DMS153 treated with DMSO at 0.1 percent for 48 hours (cell line): ENCODE results near the gene LGALSL.

Experiments
- DNase-seq: peaks from one replicate; lab custom pipeline; 2025; ENCODE audit not compliant: unreplicated experiment; lab: John Stamatoyannopoulos, UW

The LGALSL gene

DNA sequence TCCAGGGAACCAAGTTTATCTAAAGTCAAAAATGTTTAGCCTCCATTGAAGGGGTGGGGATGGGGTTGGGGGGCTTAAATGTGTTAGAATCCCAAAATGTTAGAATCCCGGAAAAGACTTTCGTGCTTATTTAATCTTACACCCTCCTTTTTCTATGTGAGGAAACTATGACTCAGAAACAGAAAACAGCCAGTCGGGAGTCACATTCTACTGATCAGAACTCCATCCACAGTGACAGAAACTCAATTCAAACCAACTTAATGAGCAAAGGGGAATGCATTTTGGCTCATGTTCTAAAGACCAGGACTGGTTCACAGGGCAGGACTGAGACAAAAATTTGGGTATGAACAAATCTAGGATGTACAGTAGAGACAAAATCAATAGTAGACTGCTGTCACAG is 38.3 kb downstream of the LGALSL start:
- no peak for DNase-seq

DNA sequence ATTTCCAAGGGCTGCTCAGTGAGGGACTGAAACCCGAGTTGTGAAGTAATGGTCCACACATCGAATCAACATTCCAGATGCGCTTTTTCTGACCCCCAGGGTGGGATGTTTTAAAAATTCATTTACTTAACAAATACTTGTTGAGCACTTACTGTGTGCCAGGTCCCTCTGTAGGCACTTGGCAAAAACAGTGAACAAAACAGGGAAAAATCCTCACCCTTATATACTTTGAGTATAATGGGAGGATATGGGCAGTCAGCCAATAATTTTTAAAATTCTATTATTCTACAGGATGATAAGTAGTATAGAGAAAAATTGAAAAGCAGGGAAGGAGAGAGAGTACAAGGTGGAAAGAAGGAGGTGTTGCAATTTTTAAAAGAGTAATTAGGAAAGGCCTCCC is 38.9 kb downstream of the LGALSL start:
- DNase-seq, result no peak

DNA sequence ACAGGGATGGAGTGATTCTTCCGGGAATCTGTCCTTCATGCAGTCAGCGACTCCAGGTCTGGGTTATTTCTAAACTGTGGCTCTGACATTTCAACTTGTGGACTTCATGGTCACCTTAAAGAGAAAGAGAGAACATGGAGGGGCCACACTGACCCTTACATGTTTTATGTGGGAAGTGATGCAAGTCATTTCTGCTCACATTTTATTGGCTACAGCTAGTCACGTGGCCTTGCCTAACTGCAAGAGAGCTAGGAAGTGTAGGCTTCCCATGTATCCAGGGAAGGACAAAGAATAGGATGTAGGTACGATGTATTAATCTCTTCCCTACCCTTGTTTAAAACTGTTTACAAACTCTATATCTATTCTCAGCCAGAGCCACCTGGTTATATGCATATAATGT is 39.8 kb downstream of the LGALSL start:
- no peak for DNase-seq

DNA sequence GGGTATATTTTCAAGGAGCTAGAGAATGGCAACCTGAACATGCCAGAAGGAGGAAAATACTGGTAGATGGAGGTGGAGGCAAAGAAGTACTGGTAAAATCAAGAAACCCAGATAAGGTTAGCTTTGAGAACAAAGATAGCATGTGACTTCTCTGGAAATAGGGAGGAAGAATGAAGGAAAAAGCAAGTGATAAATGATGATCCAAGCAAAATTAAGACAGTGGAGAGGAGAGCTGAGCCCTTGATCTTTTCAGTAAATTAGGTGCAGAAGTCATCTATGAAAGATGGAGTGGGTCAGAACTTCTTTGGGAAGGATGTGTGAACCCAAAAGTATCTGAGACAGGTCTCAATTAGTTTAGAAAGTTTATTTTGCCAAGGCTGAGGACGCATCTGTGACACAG is 44.5 kb downstream of the LGALSL start:
- no peak for DNase-seq

DNA sequence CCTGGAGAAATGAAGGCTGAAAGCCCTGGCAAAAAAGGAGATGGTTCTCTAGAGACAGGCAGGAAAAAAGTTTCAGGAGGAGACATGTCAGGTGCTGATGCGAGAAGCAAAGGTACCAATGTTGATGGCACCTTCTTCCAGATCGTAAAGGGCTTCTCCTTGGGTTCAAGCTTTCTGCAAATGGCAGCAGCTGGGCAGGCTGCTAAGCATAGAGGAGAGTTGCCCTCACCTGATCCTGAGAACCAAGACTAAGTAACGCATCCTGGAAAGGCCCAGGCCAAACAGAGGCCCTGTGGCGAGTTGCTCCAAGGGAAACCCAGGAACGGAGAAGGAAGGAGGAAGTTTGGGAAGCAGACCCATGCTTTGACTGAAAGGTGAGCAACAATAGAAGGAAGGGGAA is 46.6 kb downstream of the LGALSL start:
- no peak for DNase-seq

DNA sequence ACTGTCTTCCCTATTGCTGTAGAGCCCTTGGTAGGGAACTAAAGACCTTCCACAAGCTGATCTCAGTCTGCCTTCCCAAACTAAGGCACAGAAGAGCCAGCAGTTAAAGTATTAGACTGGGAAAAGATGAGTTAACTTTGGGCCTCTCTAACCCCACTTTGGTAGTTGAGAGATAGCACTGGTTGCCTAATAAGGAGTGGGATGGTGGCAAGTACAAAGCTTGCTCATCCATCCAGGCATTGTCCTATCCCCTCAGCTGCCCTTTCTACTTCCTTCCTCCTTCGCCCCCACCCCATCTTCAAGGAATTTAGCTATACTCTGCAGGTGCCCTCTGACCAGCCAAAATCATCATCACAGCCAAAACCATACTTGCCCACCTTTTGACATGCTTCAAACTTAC is 48.0 kb downstream of the LGALSL start:
- no peak for DNase-seq

DNA sequence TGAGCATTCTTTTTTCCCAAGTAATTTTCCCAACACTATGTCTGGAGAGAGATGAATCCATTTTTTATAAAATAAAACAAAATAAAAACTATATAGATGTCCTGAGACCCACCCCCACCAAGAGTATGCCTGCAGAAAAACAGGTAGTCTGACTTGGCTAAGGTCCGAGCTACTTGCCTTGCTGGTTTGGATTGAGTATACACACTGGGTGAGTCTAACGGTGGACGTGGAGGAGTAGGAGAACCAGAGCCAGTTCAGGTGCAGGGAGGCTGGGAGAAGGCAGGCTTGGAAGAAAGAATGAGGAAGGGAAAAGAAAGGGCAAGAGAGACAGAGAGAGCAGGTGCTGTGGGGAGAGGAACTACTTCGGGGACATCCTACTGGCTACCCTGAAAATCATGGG is 48.9 kb downstream of the LGALSL start:
- DNase-seq, result no peak

DNA sequence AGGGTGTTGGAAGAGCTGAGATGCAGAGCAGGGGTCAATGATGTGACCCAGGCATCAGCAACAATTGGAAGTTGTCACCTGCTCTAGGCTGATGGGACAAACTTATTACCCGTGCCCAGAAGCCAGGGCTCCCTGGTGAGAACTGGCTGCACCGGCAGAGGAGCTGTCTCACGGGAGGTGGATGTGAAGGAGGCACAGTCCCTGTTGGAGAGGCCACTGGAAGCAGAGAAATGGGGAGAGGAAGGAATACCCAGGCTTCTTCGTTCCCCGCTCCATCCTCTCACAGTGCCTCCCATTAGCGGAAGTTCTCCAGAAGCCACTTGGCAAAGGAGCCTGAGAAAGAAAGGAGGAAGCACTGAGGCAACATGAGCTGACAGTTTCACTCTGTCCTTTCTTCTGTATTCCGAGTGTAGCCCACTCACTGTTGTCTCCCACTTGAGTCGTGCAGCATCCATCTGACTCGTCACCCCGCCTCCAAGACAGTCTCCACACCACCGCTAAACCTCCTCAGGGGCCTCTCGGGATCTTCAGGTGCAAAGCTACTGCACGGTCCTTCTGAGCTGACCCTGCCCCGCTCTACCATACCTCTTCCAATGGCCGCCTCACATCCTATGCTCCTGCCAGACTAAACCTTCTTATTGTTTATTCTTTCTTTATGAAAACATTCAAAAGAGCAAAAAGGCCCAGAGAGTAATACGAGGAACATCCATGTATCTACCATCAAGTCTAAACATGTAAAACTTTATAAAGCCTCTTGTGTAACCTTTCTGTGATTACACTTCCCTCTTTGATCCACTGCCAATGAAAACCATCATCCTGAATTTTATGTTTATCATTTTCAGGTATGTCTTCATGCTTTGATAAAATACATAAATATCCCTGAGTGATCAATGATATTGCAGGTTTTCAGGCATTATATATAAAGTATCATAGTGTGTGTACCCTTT is 51.1 kb downstream of the LGALSL start:
- DNase-seq, result no peak

DNA sequence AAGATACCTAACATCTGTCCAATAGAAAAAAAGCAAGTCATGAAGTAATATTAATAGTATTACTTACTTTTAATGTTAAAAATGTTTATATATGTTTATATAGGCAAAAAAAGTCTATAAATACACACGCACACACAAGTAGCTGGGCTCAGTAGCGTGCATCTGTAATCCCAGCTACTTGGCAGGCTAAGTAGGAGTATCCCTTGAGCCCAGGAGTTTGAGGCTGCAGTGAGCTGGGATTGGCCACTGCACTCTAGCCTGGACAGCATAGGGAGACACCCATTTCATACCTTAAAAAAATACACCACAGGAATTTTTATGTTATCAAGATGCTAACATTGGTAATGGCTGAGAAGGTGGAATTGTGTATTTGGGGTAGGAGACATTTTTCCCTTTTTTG is 52.7 kb downstream of the LGALSL start:
- DNase-seq, result no peak
